ENCODE measurements around the gene ZGPAT. TPM values are rescaled to one million over a fixed set of nuclear protein-coding genes. Genes with fewer than 3 reads are reported as not detected.
A peak's percentile ranks its signal among the peaks of the same experiment; 100 is the strongest.

The ZGPAT gene
- total and polyA plus RNA-seq, 9 of the 15 experiments (the other 6 are each of a cell fraction or from before 2014, with no cell fraction given) = 0.14 to 26.6 (median 7.4) TPM

DNA sequence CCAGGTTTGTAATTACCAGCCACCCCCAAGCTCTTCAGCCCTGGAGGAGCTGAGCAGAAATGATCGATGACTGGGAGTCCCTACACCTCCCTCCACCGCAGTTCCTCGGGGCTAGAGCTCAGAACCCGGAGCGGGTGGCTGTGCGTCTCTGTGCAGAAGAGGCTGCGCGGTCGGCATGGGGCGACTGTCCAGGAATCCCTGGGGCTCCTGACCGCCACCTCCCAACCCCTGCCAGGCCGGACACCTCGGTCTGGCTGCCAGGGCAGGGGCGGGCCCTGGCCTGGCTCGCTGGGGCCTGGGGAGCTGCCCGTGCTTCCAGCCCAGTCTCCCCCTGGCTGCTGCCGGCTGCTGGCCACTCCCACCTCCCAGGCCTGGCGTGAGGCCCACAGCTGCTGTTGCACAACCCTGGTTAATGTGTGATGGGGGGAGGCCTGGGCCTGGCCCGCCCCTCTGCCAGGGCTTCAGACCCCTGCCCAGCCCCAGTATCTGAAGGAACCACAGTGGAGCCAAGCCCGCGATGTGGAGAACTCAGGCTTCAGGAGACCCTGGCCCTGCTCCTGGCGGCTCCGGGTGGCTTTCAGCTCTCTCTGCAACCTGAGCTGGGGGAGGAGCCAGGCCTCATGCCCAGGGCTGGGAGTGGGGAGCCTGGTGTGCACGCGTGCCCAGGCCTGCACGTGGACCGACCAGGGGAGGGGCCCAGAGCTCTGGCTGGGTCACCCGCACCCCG, 33.0 kb downstream of the ZGPAT start (continued):
- TF ChIP-seq GMEB1 (CRISPR knock-in tag; IDR thresholded peaks at IDR 0.05) = no peak
- TF ChIP-seq ZNF592 (IDR thresholded peaks at IDR 0.05) = 0 out of 2 replicates have a peak, but pooled peaks have one; percentile 28
- no peak for TF ChIP-seq NFYB (IDR thresholded peaks at IDR 0.05; ENCODE audit: extremely low read depth, insufficient read length)
- TF ChIP-seq, protein P1, sequence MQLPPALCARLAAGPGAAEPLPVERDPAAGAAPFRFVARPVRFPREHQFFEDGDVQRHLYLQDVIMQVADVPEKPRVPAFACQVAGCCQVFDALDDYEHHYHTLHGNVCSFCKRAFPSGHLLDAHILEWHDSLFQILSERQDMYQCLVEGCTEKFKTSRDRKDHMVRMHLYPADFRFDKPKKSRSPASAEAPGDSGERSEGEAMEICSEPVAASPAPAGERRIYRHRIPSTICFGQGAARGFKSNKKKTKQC (CRISPR knock-in tag; IDR thresholded peaks at IDR 0.05) = peak; percentile 63; the same call in 1 of the 2 replicates
- TF ChIP-seq ELF1 (tag; IDR thresholded peaks at IDR 0.05) = no peak
- no peak for TF ChIP-seq ZNF232 (CRISPR knock-in tag; IDR thresholded peaks at IDR 0.05)
- 0 out of 2 replicates have a peak, but pooled peaks have one; percentile 32 for TF ChIP-seq CREB1 (IDR thresholded peaks at IDR 0.05)
- no peak; the same call in 1 of the 2 replicates for TF ChIP-seq CREB1 (CRISPR knock-in tag; IDR thresholded peaks at IDR 0.05)
- no peak for TF ChIP-seq MTA1 (IDR thresholded peaks at IDR 0.05; ENCODE audit: borderline replicate concordance)
- peak in 1 of 3 experiments; percentile 10 for TF ChIP-seq YY1 (IDR thresholded peaks at IDR 0.05; ENCODE audit: borderline replicate concordance in 1 of 3, control insufficient read depth in 1 of 3, extremely low read depth in 1 of 3, insufficient read depth in 3 of 3, insufficient read length in 1 of 3, insufficient replicate concordance in 2 of 3, low read depth in 1 of 3, low read length in 2 of 3)
- TF ChIP-seq USF2 (CRISPR knock-in tag; IDR thresholded peaks at IDR 0.05) = no peak
- no peak for TF ChIP-seq HNRNPUL1 (IDR thresholded peaks at IDR 0.05; ENCODE audit: low read length)
- no peak for TF ChIP-seq PHB (CRISPR knock-in tag; IDR thresholded peaks at IDR 0.05)
- TF ChIP-seq IRF2 (CRISPR knock-in tag; IDR thresholded peaks at IDR 0.05) = no peak
- TF ChIP-seq HMG20A (CRISPR knock-in tag; conservative IDR thresholded peaks at IDR 0.05) = no peak
- TF ChIP-seq MAZ (CRISPR knock-in tag; conservative IDR thresholded peaks at IDR 0.05 in 1 of 2, IDR thresholded peaks at IDR 0.05 in 1 of 2) = peak in 1 of 2 experiments; percentile 48; a peak in 3 of 4 replicates
- no peak for TF ChIP-seq PHB2 (IDR thresholded peaks at IDR 0.05; ENCODE audit: low read depth)
- no peak for TF ChIP-seq SMARCA4 (IDR thresholded peaks at IDR 0.05)
- TF ChIP-seq RBM15 (IDR thresholded peaks at IDR 0.05; ENCODE audit: insufficient read depth, low read length) = no peak
- TF ChIP-seq GTF2B (IDR thresholded peaks at IDR 0.05; ENCODE audit: extremely low read depth, insufficient read length) = no peak
